Measurements from ENCODE around the gene CXCL12. TPM values are rescaled to one million over a fixed set of nuclear protein-coding genes. Genes with fewer than 3 reads are reported as not detected.

The CXCL12 gene
- total and polyA plus RNA-seq, 2 of the 13 experiments (the other 11 are each of a cell fraction or from before 2014, with no cell fraction given): not detected

- DNase-seq (ENCODE audit: low spot score) (no peak), ATAC-seq (no peak), FAIRE-seq (no peak)
- H4K20me1 ChIP-seq (ENCODE audit: insufficient read depth, low read length): no peaks in the 10 kb centered on the region
- POLR2A ChIA-PET: no interaction called here
- CTCF ChIA-PET (ENCODE audit: low intra/inter-chr PET ratio, low total read pairs): no interaction called here
- no peak overlapping the region for H3K27ac ChIP-seq (ENCODE audit: extremely low read length, insufficient read depth, low read length)
- H3K4me1 ChIP-seq (ENCODE audit: insufficient read depth, low read length): no peaks in the 10 kb centered on the region
- H3K79me2 ChIP-seq (ENCODE audit: insufficient read depth, low read length): no peaks in the 10 kb centered on the region
- intact Hi-C loops (cut with micrococcal nuclease; ENCODE audit: unreplicated experiment): no loop called here
- WGBS (ENCODE audit: low lambda C conversion rate): 14% methylated on average over 2 of the region's 2 CpGs
- no peak overlapping the region for H2AFZ ChIP-seq (ENCODE audit: low read length)
- in situ Hi-C loops (cut with HindIII; ENCODE audit: extremely low pct_ligation_motif_present, low pct_unique_long_range_greater_than_20kb): no loop called here
- no peak overlapping the region for H3K4me2 ChIP-seq (ENCODE audit: low read depth, low read length)
- H3K36me3 ChIP-seq (replicated peaks in 1 of 2; ENCODE audit: control insufficient read depth in 1 of 2, insufficient read depth in 2 of 2, low read length in 2 of 2): no peaks in the 10 kb centered on the region
- TF ChIP-seq ZNF367 (CRISPR knock-in tag; IDR thresholded peaks at IDR 0.05; ENCODE audit: borderline replicate concordance) (no peak), HDAC2 (CRISPR knock-in tag; IDR thresholded peaks at IDR 0.05) (no peak), BORCS8-MEF2B (CRISPR knock-in tag; IDR thresholded peaks at IDR 0.05) (no peak), FOXK2 (IDR thresholded peaks at IDR 0.05) (no peak), ZNF484 (CRISPR knock-in tag; IDR thresholded peaks at IDR 0.05; ENCODE audit: borderline replicate concordance, low read depth) (no peak), ZNF850 (CRISPR knock-in tag; conservative IDR thresholded peaks at IDR 0.05) (no peak), CENPT (CRISPR knock-in tag; IDR thresholded peaks at IDR 0.05; ENCODE audit: low read depth) (no peak), RXRB (CRISPR knock-in tag; IDR thresholded peaks at IDR 0.05; ENCODE audit: borderline replicate concordance) (no peak), ZMYM3 (CRISPR knock-in tag; IDR thresholded peaks at IDR 0.05) (no peak), HOXA9 (CRISPR knock-in tag; IDR thresholded peaks at IDR 0.05; ENCODE audit: borderline replicate concordance) (no peak)
- no TSS peak for BruUV-seq (replicated peaks)
- no peak overlapping the region for H3K9ac ChIP-seq (ENCODE audit: insufficient read depth, low read depth, low read length)
- H3K27me3 ChIP-seq (ENCODE audit: control insufficient read depth in 1 of 2, insufficient read depth in 2 of 2, low read length in 2 of 2): peaks cover 0 to 2% of the 10 kb centered on the region in 2 experiments; a peak in 1 of 5 replicates
- H3K9me3 ChIP-seq (ENCODE audit: low read length): no peaks in the 10 kb centered on the region
- no peak overlapping the region for H3K4me3 ChIP-seq (replicated peaks in 1 of 3; ENCODE audit: insufficient read depth in 1 of 3, low read depth in 2 of 3, low read length in 3 of 3)
Measured at GRCh38 chr10:44404741-44405437, 20.0 kb upstream of the CXCL12 start.

Measured in HepG2 (cell line).